ENCODE results near the gene AKAP6. TPM values are rescaled to one million over a fixed set of nuclear protein-coding genes. Genes with fewer than 3 reads are reported as not detected.

Gene AKAP6
- total RNA-seq, 4 donors from 2014 or later: 2.0 to 11.0 (median 4.2) TPM

GRCh38 chr14:32623300-32624093 lies 294.4 kb downstream of the AKAP6 start:
- Histone ChIP-seq H3K4me1 (no peaks in the 10 kb centered on the region), H3K36me3 (no peaks in the 10 kb centered on the region), H3K4me3 (no peak overlapping the region), H3K27ac (no peak overlapping the region), H3K9me3 (no peaks in the 10 kb centered on the region), H3K27me3 (no peaks in the 10 kb centered on the region)
- WGBS: 80% methylated on average over 4 of the region's 4 CpGs
- DNase-seq (ENCODE audit: low spot score in 2 of 2): no peak
- no peak for TF ChIP-seq EP300 (IDR thresholded peaks at IDR 0.05)

- H3K36me3 ChIP-seq: no peaks in the 10 kb centered on the region
- no peak overlapping the region for H3K27ac ChIP-seq
- 93% methylated on average over 1 of the region's 1 CpG for WGBS
- TF ChIP-seq POLR2A (IDR thresholded peaks at IDR 0.05): no peak
- no peak for TF ChIP-seq POLR2AphosphoS5 (IDR thresholded peaks at IDR 0.05)
- TF ChIP-seq, protein P1, sequence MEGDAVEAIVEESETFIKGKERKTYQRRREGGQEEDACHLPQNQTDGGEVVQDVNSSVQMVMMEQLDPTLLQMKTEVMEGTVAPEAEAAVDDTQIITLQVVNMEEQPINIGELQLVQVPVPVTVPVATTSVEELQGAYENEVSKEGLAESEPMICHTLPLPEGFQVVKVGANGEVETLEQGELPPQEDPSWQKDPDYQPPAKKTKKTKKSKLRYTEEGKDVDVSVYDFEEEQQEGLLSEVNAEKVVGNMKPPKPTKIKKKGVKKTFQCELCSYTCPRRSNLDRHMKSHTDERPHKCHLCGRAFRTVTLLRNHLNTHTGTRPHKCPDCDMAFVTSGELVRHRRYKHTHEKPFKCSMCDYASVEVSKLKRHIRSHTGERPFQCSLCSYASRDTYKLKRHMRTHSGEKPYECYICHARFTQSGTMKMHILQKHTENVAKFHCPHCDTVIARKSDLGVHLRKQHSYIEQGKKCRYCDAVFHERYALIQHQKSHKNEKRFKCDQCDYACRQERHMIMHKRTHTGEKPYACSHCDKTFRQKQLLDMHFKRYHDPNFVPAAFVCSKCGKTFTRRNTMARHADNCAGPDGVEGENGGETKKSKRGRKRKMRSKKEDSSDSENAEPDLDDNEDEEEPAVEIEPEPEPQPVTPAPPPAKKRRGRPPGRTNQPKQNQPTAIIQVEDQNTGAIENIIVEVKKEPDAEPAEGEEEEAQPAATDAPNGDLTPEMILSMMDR (IDR thresholded peaks at IDR 0.05): no peak
- TF ChIP-seq EP300 (IDR thresholded peaks at IDR 0.05): no peak
- no peaks in the 10 kb centered on the region for H3K4me1 ChIP-seq
- DNase-seq (ENCODE audit: low spot score in 2 of 2): no peak
- H3K27me3 ChIP-seq: no peaks in the 10 kb centered on the region
- H3K4me3 ChIP-seq: no peak overlapping the region
- H3K9me3 ChIP-seq: no peaks in the 10 kb centered on the region
These were observed 296.1 kb downstream of the AKAP6 start for GRCh38 chr14:32625211-32625610.

GRCh38 chr14:32627545-32628298 lies 298.6 kb downstream of the AKAP6 start:
- TF ChIP-seq, protein P1 (IDR thresholded peaks at IDR 0.05): no peak
- TF ChIP-seq POLR2A (IDR thresholded peaks at IDR 0.05) (no peak), POLR2AphosphoS5 (IDR thresholded peaks at IDR 0.05) (no peak), EP300 (IDR thresholded peaks at IDR 0.05) (no peak)
- Histone ChIP-seq H3K27ac (no peak overlapping the region), H3K27me3 (no peaks in the 10 kb centered on the region), H3K4me1 (no peaks in the 10 kb centered on the region), H3K36me3 (no peaks in the 10 kb centered on the region), H3K4me3 (no peak overlapping the region), H3K9me3 (no peaks in the 10 kb centered on the region)
- WGBS: 93% methylated on average over 4 of the region's 4 CpGs
- DNase-seq (ENCODE audit: low spot score in 2 of 2): no peak

- Histone ChIP-seq H3K4me1 (no peaks in the 10 kb centered on the region), H3K9me3 (no peaks in the 10 kb centered on the region), H3K4me3 (no peak overlapping the region), H3K36me3 (no peaks in the 10 kb centered on the region), H3K27ac (no peak overlapping the region), H3K27me3 (no peaks in the 10 kb centered on the region)
- no peak for DNase-seq (ENCODE audit: low spot score in 2 of 2)
- no peak for TF ChIP-seq POLR2A (IDR thresholded peaks at IDR 0.05)
- TF ChIP-seq, protein P1 (IDR thresholded peaks at IDR 0.05): no peak
- no peak for TF ChIP-seq POLR2AphosphoS5 (IDR thresholded peaks at IDR 0.05)
- TF ChIP-seq EP300 (IDR thresholded peaks at IDR 0.05): no peak
- 61% methylated on average over 3 of the region's 3 CpGs for WGBS
These were observed 300.1 kb downstream of the AKAP6 start for GRCh38 chr14:32629236-32629635.

- Histone ChIP-seq H3K4me3 (no peak overlapping the region), H3K27me3 (no peaks in the 10 kb centered on the region), H3K9me3 (no peaks in the 10 kb centered on the region), H3K4me1 (peaks cover 7% of the 10 kb centered on the region), H3K36me3 (no peaks in the 10 kb centered on the region), H3K27ac (no peak overlapping the region)
- TF ChIP-seq POLR2AphosphoS5 (IDR thresholded peaks at IDR 0.05) (no peak), POLR2A (IDR thresholded peaks at IDR 0.05) (no peak), EP300 (IDR thresholded peaks at IDR 0.05) (no peak)
- TF ChIP-seq, protein P1 (IDR thresholded peaks at IDR 0.05): no peak
- DNase-seq (ENCODE audit: low spot score in 2 of 2): no peak
These were observed 301.6 kb downstream of the AKAP6 start for GRCh38 chr14:32630701-32631100.
